Activated T-cell treated with anti-CD3 and anti-CD28 coated beads, Interleukin-2, amount 50 U/mL, for 72 hours (primary cell): ENCODE results near the gene FPR1. TPM values are rescaled to one million over a fixed set of nuclear protein-coding genes. Genes with fewer than 3 reads are reported as not detected.
A peak's percentile ranks its signal among the peaks of the same experiment; 100 is the strongest.

Source experiments
- ATAC-seq, 2 donors: fragments of 150-1000 bp; cut with Tn5 transposase; replicated peaks in 1 of 2; 2 replicates each; pipeline ENCODE4 v1.10.0; 2021; ENCODE audit warnings: moderate library complexity in 2 of 2, mild to moderate bottlenecking in 1 of 2
- DNase-seq, 2 donors: peaks; one replicate each; pipeline ENCODE4 v3.0.0; 2021 to 2022; ENCODE audit warnings: mixed read lengths in 1 of 2
- H3K27ac Mint-ChIP-seq: one replicate; pipeline ENCODE4 v1.8.0; 2022; ENCODE audit warnings: mild to moderate bottlenecking, moderate library complexity, mixed read lengths
- H3K27me3 Mint-ChIP-seq: one replicate; pipeline ENCODE4 v1.8.0; 2022; ENCODE audit warnings: low read depth, mixed read lengths
- H3K36me3 Mint-ChIP-seq, 2 donors: one replicate each; pipeline ENCODE4 v1.8.0; 2022; ENCODE audit warnings: mixed read lengths in 2 of 2, mild to moderate bottlenecking in 1 of 2; ENCODE audit not compliant: insufficient read depth in 2 of 2
- H3K4me1 Mint-ChIP-seq: one replicate; pipeline ENCODE4 v1.8.0; 2022; ENCODE audit warnings: low read depth, mixed read lengths
- H3K4me3 Mint-ChIP-seq, 2 donors: one replicate each; pipeline ENCODE4 v1.8.0; 2022; ENCODE audit warnings: mild to moderate bottlenecking in 2 of 2, mixed read lengths in 2 of 2, moderate library complexity in 2 of 2
- H3K9me3 Mint-ChIP-seq, 2 donors: one replicate each; pipeline ENCODE4 v1.8.0; 2022; ENCODE audit warnings: mixed read lengths in 2 of 2
- total RNA-seq, 2 donors: library from RNA; stranded (reverse); gene quantifications; one replicate each; pipeline ENCODE4 v1.2.3, GENCODE V29; 2022

The FPR1 gene
- total RNA-seq, 2 donors from 2014 or later: not detected

- H3K4me3 Mint-ChIP-seq: peak overlapping the region in 1 of 2 donors; percentile 10
- ATAC-seq: peak in 1 of 2 donors; percentile 55
Measured at GRCh38 chr19:51771376-51772130, 19.9 kb upstream of the FPR1 start.

GRCh38 chr19:51766461-51766860 is 14.8 kb upstream of the FPR1 start:
- H3K4me1 Mint-ChIP-seq: no peaks in the 10 kb centered on the region
- H3K9me3 Mint-ChIP-seq: peaks cover 3 to 4% of the 10 kb centered on the region in 2 donors
- no peak overlapping the region for H3K4me3 Mint-ChIP-seq
- peaks cover 1 to 3% of the 10 kb centered on the region in 2 donors for H3K36me3 Mint-ChIP-seq
- H3K27me3 Mint-ChIP-seq: peaks cover 50% of the 10 kb centered on the region
- H3K27ac Mint-ChIP-seq: no peak overlapping the region
- no peak for DNase-seq
- ATAC-seq: no peak

More at GRCh38 chr19:51771376-51772130, 19.9 kb upstream of the FPR1 start:
- Mint-ChIP-seq H3K36me3 (peaks cover 1 to 2% of the 10 kb centered on the region in 2 donors), H3K4me1 (no peaks in the 10 kb centered on the region), H3K9me3 (peaks cover 3% of the 10 kb centered on the region in 2 donors), H3K27me3 (peaks cover 56% of the 10 kb centered on the region), H3K27ac (no peak overlapping the region)
- DNase-seq: no peak

- Mint-ChIP-seq H3K27me3 (peaks cover 41% of the 10 kb centered on the region), H3K9me3 (peaks cover 3 to 4% of the 10 kb centered on the region in 2 donors), H3K4me3 (no peak overlapping the region), H3K27ac (no peak overlapping the region), H3K36me3 (peaks cover 1 to 3% of the 10 kb centered on the region in 2 donors), H3K4me1 (no peaks in the 10 kb centered on the region)
- DNase-seq (no peak), ATAC-seq (no peak)
Measured at GRCh38 chr19:51765086-51765485, 13.4 kb upstream of the FPR1 start.

- peaks cover 45% of the 10 kb centered on the region for H3K27me3 Mint-ChIP-seq
- ATAC-seq (no peak), DNase-seq (no peak)
- peaks cover 0 to 7% of the 10 kb centered on the region in 2 donors for H3K9me3 Mint-ChIP-seq
- H3K36me3 Mint-ChIP-seq: peaks cover 1 to 3% of the 10 kb centered on the region in 2 donors
- H3K27ac Mint-ChIP-seq: no peak overlapping the region
- H3K4me1 Mint-ChIP-seq: no peaks in the 10 kb centered on the region
- H3K4me3 Mint-ChIP-seq: no peak overlapping the region
Measured at GRCh38 chr19:51761696-51762095, 10.0 kb upstream of the FPR1 start.

- peaks cover 52% of the 10 kb centered on the region for H3K27me3 Mint-ChIP-seq
- ATAC-seq (no peak), DNase-seq (no peak)
- H3K36me3 Mint-ChIP-seq: peaks cover 1 to 3% of the 10 kb centered on the region in 2 donors
- H3K27ac Mint-ChIP-seq: no peak within 1 kb of the TSS
- peaks cover 0 to 7% of the 10 kb centered on the region in 2 donors for H3K9me3 Mint-ChIP-seq
- H3K4me1 Mint-ChIP-seq: no peaks in the 10 kb centered on the region
- no peak within 1 kb of the TSS for H3K4me3 Mint-ChIP-seq
Measured at GRCh38 chr19:51760697-51761356, 9.1 kb upstream of the FPR1 start, which contains the start of gene FPR2. FPR2 (plus strand) TSS chr19:51761180; CDS start chr19:51768659, 7,479 bp downstream.

- Mint-ChIP-seq H3K36me3 (peaks cover 0 to 2% of the 10 kb centered on the region in 2 donors), H3K27ac (no peak overlapping the region), H3K4me3 (no peak overlapping the region), H3K4me1 (no peaks in the 10 kb centered on the region), H3K9me3 (peaks cover 0 to 7% of the 10 kb centered on the region in 2 donors), H3K27me3 (peaks cover 32% of the 10 kb centered on the region)
- ATAC-seq: no peak
- no peak for DNase-seq
Measured at GRCh38 chr19:51755571-51755970, 3.9 kb upstream of the FPR1 start.

- H3K4me3 Mint-ChIP-seq: no peak overlapping the region
- H3K27ac Mint-ChIP-seq: no peak overlapping the region
- H3K36me3 Mint-ChIP-seq: peaks cover 0 to 2% of the 10 kb centered on the region in 2 donors
- H3K4me1 Mint-ChIP-seq: no peaks in the 10 kb centered on the region
- DNase-seq: no peak
- H3K27me3 Mint-ChIP-seq: peaks cover 32% of the 10 kb centered on the region
- peaks cover 0 to 7% of the 10 kb centered on the region in 2 donors for H3K9me3 Mint-ChIP-seq
- ATAC-seq: no peak
Measured at GRCh38 chr19:51754770-51755169, 3.1 kb upstream of the FPR1 start.

GRCh38 chr19:51754109-51754508 is 2.4 kb upstream of the FPR1 start:
- ATAC-seq: no peak
- H3K4me3 Mint-ChIP-seq: no peak overlapping the region
- peaks cover 0 to 7% of the 10 kb centered on the region in 2 donors for H3K9me3 Mint-ChIP-seq
- H3K4me1 Mint-ChIP-seq: no peaks in the 10 kb centered on the region
- no peak for DNase-seq
- H3K27ac Mint-ChIP-seq: no peak overlapping the region
- H3K27me3 Mint-ChIP-seq: peaks cover 32% of the 10 kb centered on the region
- peaks cover 0 to 2% of the 10 kb centered on the region in 2 donors for H3K36me3 Mint-ChIP-seq

- no peak for DNase-seq
- Mint-ChIP-seq H3K27ac (no peak overlapping the region), H3K4me3 (no peak overlapping the region), H3K9me3 (peaks cover 0 to 2% of the 10 kb centered on the region in 2 donors), H3K27me3 (peaks cover 18% of the 10 kb centered on the region), H3K4me1 (no peaks in the 10 kb centered on the region), H3K36me3 (no peaks in the 10 kb centered on the region)
- ATAC-seq: no peak
Measured at GRCh38 chr19:51750400-51751094, 1.1 kb downstream of the FPR1 start.

- ATAC-seq: no peak
- Mint-ChIP-seq H3K36me3 (no peaks in the 10 kb centered on the region), H3K27me3 (peaks cover 13% of the 10 kb centered on the region), H3K4me1 (no peaks in the 10 kb centered on the region), H3K27ac (no peak overlapping the region), H3K9me3 (no peaks in the 10 kb centered on the region), H3K4me3 (no peak overlapping the region)
- no peak for DNase-seq
Measured at GRCh38 chr19:51749979-51750378, 1.7 kb downstream of the FPR1 start.

- no peak for ATAC-seq
Measured at GRCh38 chr19:51746731-51747130, 4.9 kb downstream of the FPR1 start.

GRCh38 chr19:51743405-51743804 is 8.3 kb downstream of the FPR1 start:
- H3K36me3 Mint-ChIP-seq: no peaks in the 10 kb centered on the region
- no peaks in the 10 kb centered on the region for H3K9me3 Mint-ChIP-seq
- H3K4me1 Mint-ChIP-seq: no peaks in the 10 kb centered on the region
- no peaks in the 10 kb centered on the region for H3K27me3 Mint-ChIP-seq
- H3K27ac Mint-ChIP-seq: no peak overlapping the region
- ATAC-seq: no peak
- DNase-seq: no peak
- H3K4me3 Mint-ChIP-seq: no peak overlapping the region

More at GRCh38 chr19:51746731-51747130, 4.9 kb downstream of the FPR1 start:
- Mint-ChIP-seq H3K9me3 (no peaks in the 10 kb centered on the region), H3K4me1 (no peaks in the 10 kb centered on the region), H3K36me3 (no peaks in the 10 kb centered on the region), H3K4me3 (no peak overlapping the region), H3K27me3 (peaks cover 12% of the 10 kb centered on the region), H3K27ac (no peak overlapping the region)
- DNase-seq: no peak

- Mint-ChIP-seq H3K9me3 (no peaks in the 10 kb centered on the region), H3K4me3 (no peak overlapping the region)
- no peak for ATAC-seq
Measured at GRCh38 chr19:51742789-51743188, 8.9 kb downstream of the FPR1 start.

More at GRCh38 chr19:51742789-51743188, 8.9 kb downstream of the FPR1 start:
- Mint-ChIP-seq H3K27ac (no peak overlapping the region), H3K27me3 (no peaks in the 10 kb centered on the region), H3K36me3 (no peaks in the 10 kb centered on the region), H3K4me1 (no peaks in the 10 kb centered on the region)
- DNase-seq: no peak
